A673 (cell line): Measurements from ENCODE around the gene SDHB. TPM values are rescaled to one million over a fixed set of nuclear protein-coding genes. Genes with fewer than 3 reads are reported as not detected.

ENCODE experiments used
- BruUV-seq: library from RNA; stranded (reverse); fragments of 400-500 nt; replicated peaks from 2 replicates; lab custom pipeline; 2021; lab: Mats Ljungman, UMichigan
- CTCF ChIA-PET: fragments of 300-600 bp; sonication (Branson Sonifier 250); formaldehyde crosslinking; loops from one replicate; lab custom pipeline; 2022; ENCODE audit warnings: antibody characterized with exemption; lab: Charles Lee
- POLR2A ChIA-PET: fragments of 300-600 bp; sonication (Branson Sonifier 250); formaldehyde crosslinking; loops from one replicate; lab custom pipeline; 2022; ENCODE audit warnings: antibody characterized with exemption; ENCODE audit not compliant: low non-redundant PET; lab: Charles Lee
- DNase-seq: peaks from one replicate; pipeline ENCODE4 v3.0.0-alpha.2; 2015; ENCODE audit warnings: low spot score
- H3K27ac ChIP-seq: fragments of 200-600 bp; sonication (generic); 2 replicates; pipeline ENCODE4 v1.5.1; 2016; ENCODE audit warnings: mixed run types, low read depth, mild to moderate bottlenecking, mixed read lengths, antibody characterized with exemption, low read length; ENCODE audit not compliant: poor library complexity, severe bottlenecking
- H3K27me3 ChIP-seq: fragments of 200-600 bp; sonication (generic); replicated peaks from 2 replicates; pipeline ENCODE4 v1.6.1; 2017; ENCODE audit warnings: mixed run types, low read depth, mild to moderate bottlenecking, mixed read lengths, antibody characterized with exemption, low read length; ENCODE audit not compliant: insufficient read depth, poor library complexity
- H3K36me3 ChIP-seq: fragments of 200-600 bp; sonication (generic); 2 replicates; pipeline ENCODE4 v1.6.1; 2016; ENCODE audit warnings: mixed run types, mild to moderate bottlenecking, mixed read lengths, antibody characterized with exemption, low read length; ENCODE audit not compliant: insufficient read depth, poor library complexity, severe bottlenecking
- H3K4me1 ChIP-seq: fragments of 200-600 bp; sonication (generic); 2 replicates; pipeline ENCODE4 v1.6.1; 2017; ENCODE audit warnings: mixed run types, mild to moderate bottlenecking, mixed read lengths, antibody characterized with exemption, low read length; ENCODE audit not compliant: insufficient read depth, poor library complexity, severe bottlenecking
- H3K4me3 ChIP-seq: fragments of 200-600 bp; sonication (generic); 2 replicates; pipeline ENCODE4 v1.5.1; 2016; ENCODE audit warnings: low read depth, mixed run types, mild to moderate bottlenecking, mixed read lengths, low read length; ENCODE audit not compliant: poor library complexity, severe bottlenecking
- H3K9me3 ChIP-seq: fragments of 200-600 bp; sonication (generic); 2 replicates; pipeline ENCODE4 v1.6.1; 2016; ENCODE audit warnings: mixed run types, low read depth, mild to moderate bottlenecking, mixed read lengths, antibody characterized with exemption, low read length; ENCODE audit not compliant: poor library complexity, severe bottlenecking
- EZH2 ChIP-seq: fragments of 200-600 bp; sonication (generic); IDR thresholded peaks from 2 replicates; pipeline ENCODE4 v1.6.1; 2017; ENCODE audit warnings: borderline replicate concordance, low read depth, mild to moderate bottlenecking, mixed read lengths, antibody characterized with exemption, low read length; ENCODE audit not compliant: poor library complexity, severe bottlenecking
- intact Hi-C: fragments of 100-400 bp; cut with micrococcal nuclease; formaldehyde crosslinking; loops from one replicate; pipeline ENCODE4 v1.10.0; 2022; ENCODE audit not compliant: unreplicated experiment
- total RNA-seq: library from RNA; stranded (reverse); gene quantifications from 2 replicates; pipeline ENCODE4 v1.2.3, GENCODE V29; 2021
- TF ChIP-seq, protein P1 (sequence below): fragments of 300-800, 200-600 bp; sonication (generic); conservative IDR thresholded peaks from 2 replicates; pipeline ENCODE4 v1.5.1; 2017; ENCODE audit warnings: low read depth, mild to moderate bottlenecking, antibody characterized with exemption, low read length, moderate library complexity, mixed read lengths

SDHB gene
- total RNA-seq, 1 experiment from 2014 or later, result 208 TPM

DNA sequence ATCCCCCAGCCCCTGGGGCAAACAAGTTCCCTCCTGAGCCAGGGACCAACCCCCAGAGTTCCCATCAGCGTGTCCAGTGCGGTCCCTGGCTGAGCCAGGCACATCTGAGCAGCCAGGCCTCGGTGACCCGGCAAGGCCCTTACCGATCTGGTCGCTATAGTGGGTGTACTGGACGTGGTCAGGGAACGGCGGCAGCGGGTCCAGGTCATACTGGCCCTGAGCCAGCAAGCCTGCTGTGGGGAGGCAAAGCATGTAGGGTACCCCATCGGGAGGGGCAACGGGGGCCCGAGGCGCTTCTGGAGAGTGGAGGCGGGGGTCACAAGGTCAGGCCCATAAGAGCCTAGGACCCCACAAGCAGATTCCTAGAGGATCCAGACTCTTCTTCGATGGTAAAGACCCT is 76.9 kb downstream of the SDHB start:
- ChIA-PET POLR2A (no interaction called here), CTCF (no interaction called here)
- intact Hi-C loops, result no loop called here
- H3K4me3 ChIP-seq, result no peak overlapping the region
- no TSS peak for BruUV-seq
- DNase-seq, result no peak
- H3K4me1 ChIP-seq, result peaks cover 13% of the 10 kb centered on the region
- H3K36me3 ChIP-seq, result no peaks in the 10 kb centered on the region
- no peaks in the 10 kb centered on the region for H3K27me3 ChIP-seq
- H3K27ac ChIP-seq, result no peak overlapping the region
- no peak for TF ChIP-seq EZH2
- TF ChIP-seq, protein P1, sequence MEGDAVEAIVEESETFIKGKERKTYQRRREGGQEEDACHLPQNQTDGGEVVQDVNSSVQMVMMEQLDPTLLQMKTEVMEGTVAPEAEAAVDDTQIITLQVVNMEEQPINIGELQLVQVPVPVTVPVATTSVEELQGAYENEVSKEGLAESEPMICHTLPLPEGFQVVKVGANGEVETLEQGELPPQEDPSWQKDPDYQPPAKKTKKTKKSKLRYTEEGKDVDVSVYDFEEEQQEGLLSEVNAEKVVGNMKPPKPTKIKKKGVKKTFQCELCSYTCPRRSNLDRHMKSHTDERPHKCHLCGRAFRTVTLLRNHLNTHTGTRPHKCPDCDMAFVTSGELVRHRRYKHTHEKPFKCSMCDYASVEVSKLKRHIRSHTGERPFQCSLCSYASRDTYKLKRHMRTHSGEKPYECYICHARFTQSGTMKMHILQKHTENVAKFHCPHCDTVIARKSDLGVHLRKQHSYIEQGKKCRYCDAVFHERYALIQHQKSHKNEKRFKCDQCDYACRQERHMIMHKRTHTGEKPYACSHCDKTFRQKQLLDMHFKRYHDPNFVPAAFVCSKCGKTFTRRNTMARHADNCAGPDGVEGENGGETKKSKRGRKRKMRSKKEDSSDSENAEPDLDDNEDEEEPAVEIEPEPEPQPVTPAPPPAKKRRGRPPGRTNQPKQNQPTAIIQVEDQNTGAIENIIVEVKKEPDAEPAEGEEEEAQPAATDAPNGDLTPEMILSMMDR, result no peak
- H3K9me3 ChIP-seq, result no peaks in the 10 kb centered on the region

- Histone ChIP-seq H3K4me3 (no peak overlapping the region), H3K27me3 (no peaks in the 10 kb centered on the region), H3K9me3 (no peaks in the 10 kb centered on the region), H3K4me1 (peaks cover 13% of the 10 kb centered on the region), H3K36me3 (no peaks in the 10 kb centered on the region), H3K27ac (no peak overlapping the region)
- intact Hi-C loops, result no loop called here
- no peak for TF ChIP-seq EZH2
- TF ChIP-seq, protein P1, result no peak
- ChIA-PET POLR2A (no interaction called here), CTCF (interaction anchor here (0.8 kb wide), 1 partner anchor 9 kb away, joined by 3 read pairs; no protein-coding TSS in a partner anchor)
- no peak for DNase-seq
- BruUV-seq, result no TSS peak
Observed at GRCh38 chr1:16975838-16976237, 78.0 kb downstream of the SDHB start.

DNA sequence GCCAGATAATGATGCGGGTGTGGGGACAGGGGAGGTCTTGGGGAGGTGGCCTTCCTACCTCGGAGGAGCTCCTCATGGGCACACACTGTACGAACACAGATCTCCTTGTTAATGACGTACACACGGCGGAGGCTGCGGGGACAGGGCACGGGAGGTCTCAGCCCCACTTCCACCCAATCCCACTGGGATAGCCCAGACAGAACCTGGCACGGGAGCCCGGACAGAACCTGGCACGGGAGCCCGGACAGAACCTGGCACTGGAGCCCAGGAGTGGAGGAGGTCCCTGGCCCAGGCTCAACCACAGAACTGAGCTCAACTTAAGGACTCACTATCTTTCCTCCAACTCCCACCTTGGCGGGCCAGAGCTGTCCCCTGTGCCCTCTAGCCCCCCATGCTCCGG is 78.6 kb downstream of the SDHB start:
- H3K4me1 ChIP-seq, result peaks cover 13% of the 10 kb centered on the region
- no peak overlapping the region for H3K27ac ChIP-seq
- H3K36me3 ChIP-seq, result no peaks in the 10 kb centered on the region
- TF ChIP-seq, protein P1, result no peak
- TF ChIP-seq EZH2, result no peak
- H3K9me3 ChIP-seq, result no peaks in the 10 kb centered on the region
- no peaks in the 10 kb centered on the region for H3K27me3 ChIP-seq
- no peak for DNase-seq
- intact Hi-C loops, result no loop called here
- ChIA-PET POLR2A (no interaction called here), CTCF (no interaction called here)
- no peak overlapping the region for H3K4me3 ChIP-seq
- BruUV-seq, result no TSS peak
